PFSK-1 (cell line): ENCODE data around the gene APC2.

Experiments used
- FOXP2 ChIP-seq: optimal IDR thresholded peaks from 2 replicates; pipeline ENCODE3; 2011; ENCODE audit warnings: borderline replicate concordance, control low read depth, inconsistent platforms; ENCODE audit not compliant: insufficient read depth; ENCODE audit errors: extremely low read length, extremely low read depth
- POLR2AphosphoS5 ChIP-seq: IDR thresholded peaks from 2 replicates; pipeline ENCODE4 v1.6.1; 2012; ENCODE audit warnings: low read depth, mild to moderate bottlenecking, control low read depth, low read length, moderate library complexity
- REST ChIP-seq, 2 experiments: IDR thresholded peaks; 2 replicates each; pipeline versions ENCODE4 v1.6.1 to v1.8.0; 2011 to 2012; ENCODE audit warnings: low read depth in 2 of 2, low read length in 2 of 2, control low read depth in 1 of 2, inconsistent platforms in 1 of 2, mild to moderate bottlenecking in 1 of 2, moderate library complexity in 1 of 2; ENCODE audit not compliant: insufficient read depth in 1 of 2
- SIN3A ChIP-seq: IDR thresholded peaks from 2 replicates; pipeline ENCODE4 v1.6.1; 2012; ENCODE audit warnings: mild to moderate bottlenecking, low read length, moderate library complexity, borderline replicate concordance; ENCODE audit not compliant: insufficient read depth
- TAF1 ChIP-seq: IDR thresholded peaks from 2 replicates; pipeline ENCODE4 v1.6.1; 2012; ENCODE audit warnings: low read length, control low read depth, borderline replicate concordance; ENCODE audit not compliant: insufficient read depth

- TF ChIP-seq SIN3A, result no peak
- TF ChIP-seq POLR2AphosphoS5, result no peak
- no peak for TF ChIP-seq REST (IDR thresholded peaks at IDR 0.05; ENCODE audit: insufficient read depth in 1 of 2, low read depth in 2 of 2, low read length in 2 of 2)
- TF ChIP-seq TAF1, result no peak
- TF ChIP-seq FOXP2, result no peak
Measured at GRCh38 chr19:1428738-1429391, 21.1 kb upstream of the APC2 start.
